Activated CD8-positive, alpha-beta T cell treated with anti-CD3 and anti-CD28 coated beads for 36 hours (primary cell): ENCODE results near the gene ADCYAP1R1. TPM values are rescaled to one million over a fixed set of nuclear protein-coding genes. Genes with fewer than 3 reads are reported as not detected.

Source experiments
- ATAC-seq: fragments of 200-7000 bp; cut with Tn5 transposase; one replicate; pipeline ENCODE4 v1.10.0; 2021; ENCODE audit warnings: mild to moderate bottlenecking, moderate library complexity
- CTCF ChIA-PET: fragments of 350-600 bp; sonication (Branson Sonifier 250); formaldehyde crosslinking; loops from one replicate; lab custom pipeline; 2021; ENCODE audit warnings: antibody characterized with exemption; lab: Charles Lee
- POLR2A ChIA-PET: fragments of 350-600 bp; sonication (Branson Sonifier 250); formaldehyde crosslinking; loops from one replicate; lab custom pipeline; 2021; ENCODE audit warnings: antibody characterized with exemption; lab: Charles Lee
- DNase-seq: peaks from one replicate; pipeline ENCODE4 v3.0.0-alpha.2; 2020
- H3K27ac Mint-ChIP-seq: one replicate; pipeline ENCODE4 v1.8.0; 2021; ENCODE audit warnings: mild to moderate bottlenecking, mixed read lengths
- H3K27me3 Mint-ChIP-seq: one replicate; pipeline ENCODE4 v1.8.0; 2021; ENCODE audit warnings: mixed read lengths
- H3K36me3 Mint-ChIP-seq: one replicate; pipeline ENCODE4 v1.8.0; 2021; ENCODE audit warnings: low read depth, mixed read lengths
- H3K4me1 Mint-ChIP-seq: one replicate; pipeline ENCODE4 v1.8.0; 2021; ENCODE audit warnings: low read depth, mixed read lengths
- H3K4me3 Mint-ChIP-seq: one replicate; pipeline ENCODE4 v1.8.0; 2021; ENCODE audit warnings: mild to moderate bottlenecking, moderate library complexity, mixed read lengths
- H3K9me3 Mint-ChIP-seq: one replicate; pipeline ENCODE4 v1.8.0; 2021; ENCODE audit warnings: mixed read lengths
- CTCF ChIP-seq: fragments of 200-600 bp; IDR thresholded peaks from one replicate; pipeline ENCODE4 v1.8.0; 2022; ENCODE audit warnings: antibody characterized with exemption, mild to moderate bottlenecking
- intact Hi-C: fragments of 100-400 bp; cut with micrococcal nuclease; formaldehyde crosslinking; loops from one replicate; pipeline ENCODE4 v1.10.0; 2022
- total RNA-seq, 2 experiments: library from RNA; stranded (reverse); gene quantifications; one replicate each; pipeline ENCODE4 v1.2.3, GENCODE V29; 2021

The ADCYAP1R1 gene
- total RNA-seq, 2 experiments from 2014 or later, result not detected

GRCh38 chr7:31102151-31102972, 50.3 kb downstream of the ADCYAP1R1 start:
- H3K4me1 Mint-ChIP-seq, result no peaks in the 10 kb centered on the region
- H3K4me3 Mint-ChIP-seq, result no peak overlapping the region
- CTCF ChIA-PET, result interaction anchor here (0.8 to 2.6 kb wide), 2 partner anchors 20 to 118 kb away, joined by 3 to 13 read pairs; no protein-coding TSS in a partner anchor
- no peaks in the 10 kb centered on the region for H3K27me3 Mint-ChIP-seq
- ATAC-seq, result no peak
- POLR2A ChIA-PET, result interaction anchor here (0.9 kb wide), 1 partner anchor 47 kb away, joined by 3 read pairs; no protein-coding TSS in a partner anchor
- no peak for DNase-seq
- no peak overlapping the region for H3K27ac Mint-ChIP-seq
- H3K36me3 Mint-ChIP-seq, result no peaks in the 10 kb centered on the region
- intact Hi-C loops, result no loop called here
- TF ChIP-seq CTCF, result no peak
- H3K9me3 Mint-ChIP-seq, result no peaks in the 10 kb centered on the region

GRCh38 chr7:31102973-31103850, 51.1 kb downstream of the ADCYAP1R1 start:
- Mint-ChIP-seq H3K27ac (no peak overlapping the region), H3K4me1 (no peaks in the 10 kb centered on the region), H3K36me3 (no peaks in the 10 kb centered on the region), H3K27me3 (no peaks in the 10 kb centered on the region), H3K9me3 (no peaks in the 10 kb centered on the region), H3K4me3 (no peak overlapping the region)
- ChIA-PET POLR2A (no interaction called here), CTCF (interaction anchor here (0.7 to 2.6 kb wide), 2 partner anchors 19 to 32 kb away, joined by 4 to 13 read pairs; no protein-coding TSS in a partner anchor)
- ATAC-seq (no peak), DNase-seq (no peak)
- no peak for TF ChIP-seq CTCF
- intact Hi-C loops, result no loop called here

GRCh38 chr7:31104361-31105255, 52.5 kb downstream of the ADCYAP1R1 start:
- Mint-ChIP-seq H3K36me3 (no peaks in the 10 kb centered on the region), H3K9me3 (no peaks in the 10 kb centered on the region), H3K4me3 (no peak overlapping the region), H3K27ac (no peak overlapping the region), H3K27me3 (no peaks in the 10 kb centered on the region), H3K4me1 (no peaks in the 10 kb centered on the region)
- DNase-seq (no peak), ATAC-seq (no peak)
- ChIA-PET POLR2A (no interaction called here), CTCF (interaction anchor here (1.2 to 2.4 kb wide), 2 partner anchors 18 to 30 kb away, joined by 3 to 13 read pairs; no protein-coding TSS in a partner anchor)
- TF ChIP-seq CTCF, result no peak
- intact Hi-C loops, result no loop called here

- Mint-ChIP-seq H3K9me3 (no peaks in the 10 kb centered on the region), H3K4me1 (no peaks in the 10 kb centered on the region), H3K27me3 (no peaks in the 10 kb centered on the region), H3K4me3 (no peak overlapping the region), H3K27ac (no peak overlapping the region), H3K36me3 (no peaks in the 10 kb centered on the region)
- ChIA-PET CTCF (interaction anchor here (1.2 to 2.4 kb wide), 2 partner anchors 17 to 29 kb away, joined by 3 to 13 read pairs; no protein-coding TSS in a partner anchor), POLR2A (no interaction called here)
- DNase-seq (no peak), ATAC-seq (no peak)
- TF ChIP-seq CTCF, result no peak
- intact Hi-C loops, result no loop called here
These were observed 53.3 kb downstream of the ADCYAP1R1 start for GRCh38 chr7:31105256-31105950.
